Upper lobe of left lung (tissue), 4 donors: ENCODE data around the gene BCAS1.

ENCODE experiments used
- EP300 ChIP-seq, 4 donors: sonication (generic); formaldehyde crosslinking; IDR thresholded peaks; one replicate each; pipeline ENCODE4 v1.5.1; 2017; ENCODE audit warnings: antibody characterized with exemption in 4 of 4, control low read depth in 2 of 4
- POLR2A ChIP-seq, 4 donors: fragments of 450-650 bp; IDR thresholded peaks; one replicate each; pipeline ENCODE4 v1.5.1; 2016 to 2017; ENCODE audit warnings: antibody characterized with exemption in 4 of 4, mild to moderate bottlenecking in 2 of 4
- POLR2AphosphoS5 ChIP-seq, 2 donors: sonication (generic); formaldehyde crosslinking; IDR thresholded peaks; one replicate each; pipeline ENCODE4 v1.5.1; 2017; ENCODE audit warnings: antibody characterized with exemption in 2 of 2
- TF ChIP-seq, protein P1 (sequence below), 6 experiments: fragments of 450-650 bp in 4 of 6; fragments of 200-600 bp in 2 of 6; sonication (generic) in 2 of 6; IDR thresholded peaks; one replicate each; pipeline ENCODE4 v1.5.1; 2016 to 2019; ENCODE audit warnings: antibody characterized with exemption in 6 of 6

DNA sequence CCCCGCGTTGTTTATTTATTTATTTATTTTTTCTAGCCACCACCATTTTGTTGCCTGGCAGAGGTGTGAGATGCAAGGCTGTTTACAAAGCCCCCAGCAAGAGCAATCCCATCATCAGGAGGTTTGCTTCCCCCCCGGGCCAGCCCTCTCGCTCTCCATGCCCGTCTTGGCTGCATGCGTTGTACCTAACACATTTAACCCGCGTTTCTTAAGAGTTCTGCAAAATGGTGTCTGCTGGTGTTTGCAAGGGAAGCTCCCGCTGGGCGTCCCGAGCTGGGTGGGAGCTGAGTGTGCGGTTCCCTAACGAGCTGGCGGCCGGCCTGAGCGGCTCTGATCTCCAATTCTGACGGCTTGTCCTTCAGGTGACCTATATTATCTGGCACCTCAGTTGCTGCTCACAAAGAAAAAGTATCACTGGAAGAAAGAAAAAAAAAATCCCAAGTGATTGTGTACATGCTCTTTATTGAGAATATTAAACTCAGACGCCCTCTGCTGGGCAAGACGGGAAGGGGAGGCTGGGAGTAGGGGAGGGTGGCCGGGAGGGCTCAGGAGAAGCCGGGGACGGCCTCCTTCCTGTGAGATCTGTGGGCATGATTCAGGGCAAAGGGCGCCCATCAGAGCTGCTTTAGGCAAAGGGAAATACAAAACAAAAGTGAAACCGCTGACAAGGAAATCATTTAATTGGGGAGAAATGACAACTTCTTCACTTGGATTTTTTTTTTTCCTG lies 154.8 kb downstream of the BCAS1 start:
- TF ChIP-seq, protein P1, sequence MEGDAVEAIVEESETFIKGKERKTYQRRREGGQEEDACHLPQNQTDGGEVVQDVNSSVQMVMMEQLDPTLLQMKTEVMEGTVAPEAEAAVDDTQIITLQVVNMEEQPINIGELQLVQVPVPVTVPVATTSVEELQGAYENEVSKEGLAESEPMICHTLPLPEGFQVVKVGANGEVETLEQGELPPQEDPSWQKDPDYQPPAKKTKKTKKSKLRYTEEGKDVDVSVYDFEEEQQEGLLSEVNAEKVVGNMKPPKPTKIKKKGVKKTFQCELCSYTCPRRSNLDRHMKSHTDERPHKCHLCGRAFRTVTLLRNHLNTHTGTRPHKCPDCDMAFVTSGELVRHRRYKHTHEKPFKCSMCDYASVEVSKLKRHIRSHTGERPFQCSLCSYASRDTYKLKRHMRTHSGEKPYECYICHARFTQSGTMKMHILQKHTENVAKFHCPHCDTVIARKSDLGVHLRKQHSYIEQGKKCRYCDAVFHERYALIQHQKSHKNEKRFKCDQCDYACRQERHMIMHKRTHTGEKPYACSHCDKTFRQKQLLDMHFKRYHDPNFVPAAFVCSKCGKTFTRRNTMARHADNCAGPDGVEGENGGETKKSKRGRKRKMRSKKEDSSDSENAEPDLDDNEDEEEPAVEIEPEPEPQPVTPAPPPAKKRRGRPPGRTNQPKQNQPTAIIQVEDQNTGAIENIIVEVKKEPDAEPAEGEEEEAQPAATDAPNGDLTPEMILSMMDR (IDR thresholded peaks at IDR 0.05): peak; percentile 85 to 97 (median 88)
- peak in 1 of 2 donors; percentile 52 for TF ChIP-seq POLR2AphosphoS5 (IDR thresholded peaks at IDR 0.05)
- TF ChIP-seq EP300 (IDR thresholded peaks at IDR 0.05): no peak
- TF ChIP-seq POLR2A (IDR thresholded peaks at IDR 0.05): peak in 1 of 4 donors; percentile 8
